KMS-11 (cell line): ENCODE results near the gene MX1.

Source experiments
- H2AFZ ChIP-seq: fragments of 200-600 bp; sonication (generic); 2 replicates; pipeline ENCODE4 v1.6.1; 2016; ENCODE audit warnings: antibody characterized with exemption, mixed run types, low read depth
- H3K27ac ChIP-seq: fragments of 200-600 bp; sonication (generic); 2 replicates; pipeline ENCODE4 v1.6.1; 2016; ENCODE audit warnings: mild to moderate bottlenecking, mixed run types
- H3K27me3 ChIP-seq: fragments of 200-600 bp; sonication (generic); 2 replicates; pipeline ENCODE4 v1.6.1; 2017; ENCODE audit warnings: mild to moderate bottlenecking, low read depth, mixed run types, moderate library complexity; ENCODE audit not compliant: insufficient read depth
- H3K36me3 ChIP-seq: fragments of 200-600 bp; sonication (generic); 2 replicates; pipeline ENCODE4 v1.6.1; 2017; ENCODE audit warnings: mild to moderate bottlenecking, mixed run types; ENCODE audit not compliant: insufficient read depth
- H3K4me1 ChIP-seq: fragments of 200-600 bp; sonication (generic); 2 replicates; pipeline ENCODE4 v1.6.1; 2016; ENCODE audit warnings: mild to moderate bottlenecking, low read depth, mixed run types; ENCODE audit not compliant: poor library complexity, severe bottlenecking
- H3K4me2 ChIP-seq: fragments of 200-600 bp; sonication (generic); 2 replicates; pipeline ENCODE4 v1.7.0; 2016; ENCODE audit warnings: mild to moderate bottlenecking, mixed run types
- H3K4me3 ChIP-seq: fragments of 200-600 bp; sonication (generic); IDR thresholded peaks from 2 replicates; pipeline ENCODE4 v1.6.1; 2017; ENCODE audit warnings: low read depth, low read length, mixed read lengths; ENCODE audit not compliant: insufficient read depth
- H3K79me2 ChIP-seq: fragments of 200-600 bp; sonication (generic); 2 replicates; pipeline ENCODE4 v1.6.1; 2016; ENCODE audit warnings: low read depth, mixed run types; ENCODE audit not compliant: insufficient read depth
- H3K9ac ChIP-seq: fragments of 200-600 bp; sonication (generic); 2 replicates; pipeline ENCODE4 v1.6.1; 2016; ENCODE audit warnings: mild to moderate bottlenecking, mixed run types
- H4K20me1 ChIP-seq: fragments of 200-600 bp; sonication (generic); 2 replicates; pipeline ENCODE4 v1.6.1; 2016; ENCODE audit warnings: mild to moderate bottlenecking, mixed run types; ENCODE audit not compliant: insufficient read depth
- TF ChIP-seq, protein P1 (sequence below): fragments of 200-600 bp; sonication (generic); conservative IDR thresholded peaks from 2 replicates; pipeline ENCODE4 v1.6.1; 2017; ENCODE audit warnings: low read depth, mild to moderate bottlenecking, antibody characterized with exemption, low read length, moderate library complexity, mixed read lengths

Gene MX1

DNA sequence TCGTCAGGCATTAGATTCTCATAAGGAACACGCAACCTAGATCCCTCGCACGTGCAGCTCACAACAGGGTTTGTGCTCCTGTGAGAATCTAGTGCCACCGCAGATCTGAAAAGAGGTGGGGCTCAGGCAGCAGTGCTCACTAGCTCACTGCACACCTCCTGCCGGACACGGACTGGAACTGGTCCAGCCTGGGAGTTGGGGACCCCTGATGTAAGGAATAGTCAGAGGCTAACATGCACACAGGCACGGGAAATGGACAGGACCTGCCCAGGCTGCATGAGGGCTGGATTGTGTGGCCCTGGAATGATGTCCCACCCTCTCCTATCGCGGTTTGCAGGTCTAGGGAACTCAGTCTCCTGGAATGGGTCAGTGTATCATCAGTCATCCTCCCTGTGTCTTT, 23.2 kb upstream of the MX1 start:
- Histone ChIP-seq H3K79me2 (no peaks in the 10 kb centered on the region), H2AFZ (no peak overlapping the region)
- TF ChIP-seq, protein P1, sequence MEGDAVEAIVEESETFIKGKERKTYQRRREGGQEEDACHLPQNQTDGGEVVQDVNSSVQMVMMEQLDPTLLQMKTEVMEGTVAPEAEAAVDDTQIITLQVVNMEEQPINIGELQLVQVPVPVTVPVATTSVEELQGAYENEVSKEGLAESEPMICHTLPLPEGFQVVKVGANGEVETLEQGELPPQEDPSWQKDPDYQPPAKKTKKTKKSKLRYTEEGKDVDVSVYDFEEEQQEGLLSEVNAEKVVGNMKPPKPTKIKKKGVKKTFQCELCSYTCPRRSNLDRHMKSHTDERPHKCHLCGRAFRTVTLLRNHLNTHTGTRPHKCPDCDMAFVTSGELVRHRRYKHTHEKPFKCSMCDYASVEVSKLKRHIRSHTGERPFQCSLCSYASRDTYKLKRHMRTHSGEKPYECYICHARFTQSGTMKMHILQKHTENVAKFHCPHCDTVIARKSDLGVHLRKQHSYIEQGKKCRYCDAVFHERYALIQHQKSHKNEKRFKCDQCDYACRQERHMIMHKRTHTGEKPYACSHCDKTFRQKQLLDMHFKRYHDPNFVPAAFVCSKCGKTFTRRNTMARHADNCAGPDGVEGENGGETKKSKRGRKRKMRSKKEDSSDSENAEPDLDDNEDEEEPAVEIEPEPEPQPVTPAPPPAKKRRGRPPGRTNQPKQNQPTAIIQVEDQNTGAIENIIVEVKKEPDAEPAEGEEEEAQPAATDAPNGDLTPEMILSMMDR, result no peak

GRCh38 chr21:41403331-41403730, 22.7 kb upstream of the MX1 start:
- H3K27ac ChIP-seq, result no peak overlapping the region
- no peaks in the 10 kb centered on the region for H3K27me3 ChIP-seq
- H3K79me2 ChIP-seq, result no peaks in the 10 kb centered on the region
- H3K9ac ChIP-seq, result no peak overlapping the region
- H3K4me3 ChIP-seq, result no peak overlapping the region
- no peaks in the 10 kb centered on the region for H3K36me3 ChIP-seq
- TF ChIP-seq, protein P1, result no peak
- H3K4me2 ChIP-seq, result no peak overlapping the region
- H4K20me1 ChIP-seq, result no peaks in the 10 kb centered on the region
- H2AFZ ChIP-seq, result no peak overlapping the region
- no peaks in the 10 kb centered on the region for H3K4me1 ChIP-seq

More for the DNA sequence above, 23.2 kb upstream of the MX1 start:
- no peaks in the 10 kb centered on the region for H3K36me3 ChIP-seq
- H3K27ac ChIP-seq, result no peak overlapping the region
- H3K4me1 ChIP-seq, result no peaks in the 10 kb centered on the region
- H3K4me2 ChIP-seq, result no peak overlapping the region
- no peak overlapping the region for H3K9ac ChIP-seq
- no peaks in the 10 kb centered on the region for H3K27me3 ChIP-seq
- no peaks in the 10 kb centered on the region for H4K20me1 ChIP-seq
- H3K4me3 ChIP-seq, result no peak overlapping the region

DNA sequence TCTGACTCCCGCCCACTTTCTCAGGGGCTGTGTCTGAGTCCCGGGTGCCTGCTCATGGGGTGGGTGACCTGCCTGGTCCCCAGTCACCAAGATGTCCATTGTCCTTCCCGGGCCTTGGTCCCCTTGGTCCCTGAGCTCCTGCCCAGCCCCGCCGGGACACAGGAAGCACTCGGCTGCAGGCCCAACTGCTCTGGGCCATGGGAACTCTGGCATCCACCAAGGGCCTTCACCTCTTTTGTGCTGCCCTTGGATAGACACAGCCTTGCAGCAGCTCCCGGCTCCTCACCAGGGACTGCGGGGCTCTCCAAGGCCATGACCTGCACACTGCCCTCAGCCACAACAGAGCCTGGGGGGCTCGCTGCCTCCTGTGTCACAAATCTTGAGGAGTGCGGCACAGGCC, 22.1 kb upstream of the MX1 start:
- Histone ChIP-seq H4K20me1 (no peaks in the 10 kb centered on the region), H3K79me2 (no peaks in the 10 kb centered on the region), H3K27ac (no peak overlapping the region), H3K4me3 (no peak overlapping the region), H3K4me1 (no peaks in the 10 kb centered on the region), H2AFZ (no peak overlapping the region), H3K9ac (no peak overlapping the region), H3K4me2 (no peak overlapping the region), H3K27me3 (no peaks in the 10 kb centered on the region), H3K36me3 (no peaks in the 10 kb centered on the region)
- TF ChIP-seq, protein P1, result no peak

GRCh38 chr21:41405321-41405720, 20.7 kb upstream of the MX1 start:
- TF ChIP-seq, protein P1, result no peak
- no peak overlapping the region for H2AFZ ChIP-seq

More at GRCh38 chr21:41405321-41405720, 20.7 kb upstream of the MX1 start:
- no peak overlapping the region for H3K9ac ChIP-seq
- H3K79me2 ChIP-seq, result no peaks in the 10 kb centered on the region
- H3K4me1 ChIP-seq, result no peaks in the 10 kb centered on the region
- H3K4me2 ChIP-seq, result no peak overlapping the region
- H3K36me3 ChIP-seq, result no peaks in the 10 kb centered on the region
- no peak overlapping the region for H3K4me3 ChIP-seq
- no peaks in the 10 kb centered on the region for H4K20me1 ChIP-seq
- no peaks in the 10 kb centered on the region for H3K27me3 ChIP-seq
- no peak overlapping the region for H3K27ac ChIP-seq
